IMR-90 (cell line): ENCODE results near the gene AVPR1B.
A peak's percentile ranks its signal among the peaks of the same experiment; 100 is the strongest.

Source experiments
- BHLHE40 ChIP-seq: fragments of 150-350 bp; IDR thresholded peaks from 2 replicates; pipeline ENCODE4 v1.6.1; 2016; ENCODE audit warnings: mild to moderate bottlenecking, low read depth, low read length
- CEBPB ChIP-seq: IDR thresholded peaks from 2 replicates; pipeline ENCODE4 v1.6.1; 2012; ENCODE audit warnings: low read depth, low read length, improper control_type of control experiment
- CHD1 ChIP-seq: IDR thresholded peaks from 2 replicates; pipeline ENCODE4 v1.6.1; 2012; ENCODE audit warnings: low read depth, low read length, improper control_type of control experiment
- ELK1 ChIP-seq: fragments of 150-350 bp; IDR thresholded peaks from 2 replicates; pipeline ENCODE4 v1.6.1; 2016; ENCODE audit warnings: low read depth, mild to moderate bottlenecking, low read length, moderate library complexity, borderline replicate concordance
- FOS ChIP-seq: fragments of 150-350 bp; IDR thresholded peaks from 2 replicates; pipeline ENCODE4 v1.6.1; 2016; ENCODE audit warnings: low read depth, low read length
- POLR2A ChIP-seq: IDR thresholded peaks from 2 replicates; pipeline ENCODE4 v1.6.1; 2012; ENCODE audit warnings: mild to moderate bottlenecking, low read depth, low read length
- RAD21 ChIP-seq: IDR thresholded peaks from 2 replicates; pipeline ENCODE4 v1.6.1; 2012; ENCODE audit warnings: low read length, improper control_type of control experiment
- RFX5 ChIP-seq: IDR thresholded peaks from 2 replicates; pipeline ENCODE4 v1.8.0; 2012; ENCODE audit warnings: low read depth, mild to moderate bottlenecking, low read length, moderate library complexity
- SMC3 ChIP-seq: fragments of 150-350 bp; IDR thresholded peaks from 2 replicates; pipeline ENCODE4 v1.6.1; 2016; ENCODE audit warnings: low read depth, mild to moderate bottlenecking, antibody characterized with exemption, low read length, moderate library complexity
- TF ChIP-seq, protein P1 (sequence below): conservative IDR thresholded peaks from 2 replicates; pipeline ENCODE4 v1.5.1; 2012; ENCODE audit warnings: mild to moderate bottlenecking, low read depth, low read length, improper control_type of control experiment
- TF ChIP-seq, protein P2 (sequence below): fragments of 150-350 bp; IDR thresholded peaks from 2 replicates; pipeline ENCODE4 v1.6.1; 2017; ENCODE audit warnings: mild to moderate bottlenecking, antibody characterized with exemption, low read length, low read depth

- TF ChIP-seq CEBPB: peak; percentile 69
- TF ChIP-seq, protein P1, sequence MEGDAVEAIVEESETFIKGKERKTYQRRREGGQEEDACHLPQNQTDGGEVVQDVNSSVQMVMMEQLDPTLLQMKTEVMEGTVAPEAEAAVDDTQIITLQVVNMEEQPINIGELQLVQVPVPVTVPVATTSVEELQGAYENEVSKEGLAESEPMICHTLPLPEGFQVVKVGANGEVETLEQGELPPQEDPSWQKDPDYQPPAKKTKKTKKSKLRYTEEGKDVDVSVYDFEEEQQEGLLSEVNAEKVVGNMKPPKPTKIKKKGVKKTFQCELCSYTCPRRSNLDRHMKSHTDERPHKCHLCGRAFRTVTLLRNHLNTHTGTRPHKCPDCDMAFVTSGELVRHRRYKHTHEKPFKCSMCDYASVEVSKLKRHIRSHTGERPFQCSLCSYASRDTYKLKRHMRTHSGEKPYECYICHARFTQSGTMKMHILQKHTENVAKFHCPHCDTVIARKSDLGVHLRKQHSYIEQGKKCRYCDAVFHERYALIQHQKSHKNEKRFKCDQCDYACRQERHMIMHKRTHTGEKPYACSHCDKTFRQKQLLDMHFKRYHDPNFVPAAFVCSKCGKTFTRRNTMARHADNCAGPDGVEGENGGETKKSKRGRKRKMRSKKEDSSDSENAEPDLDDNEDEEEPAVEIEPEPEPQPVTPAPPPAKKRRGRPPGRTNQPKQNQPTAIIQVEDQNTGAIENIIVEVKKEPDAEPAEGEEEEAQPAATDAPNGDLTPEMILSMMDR: no peak
- TF ChIP-seq BHLHE40: no peak
- no peak for TF ChIP-seq POLR2A
- TF ChIP-seq, protein P2, sequence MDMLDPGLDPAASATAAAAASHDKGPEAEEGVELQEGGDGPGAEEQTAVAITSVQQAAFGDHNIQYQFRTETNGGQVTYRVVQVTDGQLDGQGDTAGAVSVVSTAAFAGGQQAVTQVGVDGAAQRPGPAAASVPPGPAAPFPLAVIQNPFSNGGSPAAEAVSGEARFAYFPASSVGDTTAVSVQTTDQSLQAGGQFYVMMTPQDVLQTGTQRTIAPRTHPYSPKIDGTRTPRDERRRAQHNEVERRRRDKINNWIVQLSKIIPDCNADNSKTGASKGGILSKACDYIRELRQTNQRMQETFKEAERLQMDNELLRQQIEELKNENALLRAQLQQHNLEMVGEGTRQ: no peak
- no peak for TF ChIP-seq FOS
- TF ChIP-seq RFX5: no peak
- no peak for TF ChIP-seq SMC3
- TF ChIP-seq ELK1: no peak
- no peak for TF ChIP-seq CHD1
- TF ChIP-seq RAD21: no peak
Observed at GRCh38 chr1:206120406-206120805, 3.2 kb upstream of the AVPR1B start.
